Hematopoietic multipotent progenitor cell (in vitro differentiated cells): ENCODE data around the gene FMR1NB. TPM values are rescaled to one million over a fixed set of nuclear protein-coding genes. Genes with fewer than 3 reads are reported as not detected.

Experiments
- DNase-seq, 3 donors: peaks; one replicate each; pipeline ENCODE4 v3.0.0-alpha.2; 2011 to 2015; ENCODE audit warnings: low read depth in 2 of 3, low spot score in 2 of 3
- total RNA-seq: library from RNA; depleted of rRNA; stranded (reverse); fragments of >200 nt; gene quantifications from one replicate; pipeline ENCODE4 v1.2.3, GENCODE V29; 2012

Gene FMR1NB, protein sequence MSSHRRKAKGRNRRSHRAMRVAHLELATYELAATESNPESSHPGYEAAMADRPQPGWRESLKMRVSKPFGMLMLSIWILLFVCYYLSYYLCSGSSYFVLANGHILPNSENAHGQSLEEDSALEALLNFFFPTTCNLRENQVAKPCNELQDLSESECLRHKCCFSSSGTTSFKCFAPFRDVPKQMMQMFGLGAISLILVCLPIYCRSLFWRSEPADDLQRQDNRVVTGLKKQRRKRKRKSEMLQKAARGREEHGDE
- not detected for total RNA-seq

- no peak for DNase-seq
Measured at GRCh38 chrX:147981038-147981752, at the start of gene FMR1NB. TSS of gene FMR1NB (plus strand) at chrX:147981337. CDS start at chrX:147981403, 66 bp downstream.

GRCh38 chrX:147933815-147934214, 47.3 kb upstream of the FMR1NB start:
- DNase-seq = no peak

DNA sequence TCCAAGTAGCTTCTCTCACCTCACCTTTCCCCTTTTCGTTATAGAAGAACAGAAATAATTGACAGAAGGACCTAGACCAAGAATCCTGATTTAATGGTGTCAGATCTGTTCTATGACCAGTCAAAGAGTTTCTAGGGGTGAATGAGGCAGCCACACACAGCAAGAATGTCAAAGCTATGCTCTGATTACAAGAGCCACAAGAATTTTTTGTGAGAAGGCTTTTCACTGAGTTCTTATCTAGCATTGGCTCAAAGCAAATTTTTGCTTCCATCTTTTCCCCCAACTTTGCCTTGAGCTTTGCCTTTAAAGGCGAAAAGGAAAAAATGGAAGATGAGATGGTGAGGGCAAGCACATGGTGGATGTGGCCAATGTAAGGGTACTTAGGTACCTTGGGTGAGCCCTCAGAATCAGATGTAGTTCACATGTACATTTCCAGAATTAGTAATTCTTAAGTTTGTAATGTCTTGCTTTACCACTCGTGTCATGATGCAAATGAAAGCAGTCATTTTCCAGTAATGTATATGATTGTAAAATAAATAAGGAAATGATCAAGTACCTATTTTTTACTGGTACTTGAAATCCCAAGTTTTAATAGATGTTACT, 45.9 kb upstream of the FMR1NB start:
- no peak for DNase-seq

- no peak for DNase-seq
Measured at GRCh38 chrX:147945286-147945685, 35.9 kb upstream of the FMR1NB start.

DNA sequence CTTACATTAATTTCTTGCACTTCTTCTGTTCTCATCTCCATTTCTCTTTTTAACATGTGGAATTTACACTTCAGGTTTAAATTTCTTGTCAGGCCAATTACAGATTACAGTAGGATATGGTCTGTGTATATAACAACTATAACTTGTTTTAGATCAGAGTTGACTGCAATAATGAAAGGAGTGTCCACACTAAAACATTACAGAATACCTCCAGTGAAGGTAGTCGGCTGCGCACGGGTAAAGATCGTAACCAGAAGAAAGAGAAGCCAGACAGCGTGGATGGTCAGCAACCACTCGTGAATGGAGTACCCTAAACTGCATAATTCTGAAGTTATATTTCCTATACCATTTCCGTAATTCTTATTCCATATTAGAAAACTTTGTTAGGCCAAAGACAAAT, 32.6 kb upstream of the FMR1NB start:
- DNase-seq = no peak

DNA sequence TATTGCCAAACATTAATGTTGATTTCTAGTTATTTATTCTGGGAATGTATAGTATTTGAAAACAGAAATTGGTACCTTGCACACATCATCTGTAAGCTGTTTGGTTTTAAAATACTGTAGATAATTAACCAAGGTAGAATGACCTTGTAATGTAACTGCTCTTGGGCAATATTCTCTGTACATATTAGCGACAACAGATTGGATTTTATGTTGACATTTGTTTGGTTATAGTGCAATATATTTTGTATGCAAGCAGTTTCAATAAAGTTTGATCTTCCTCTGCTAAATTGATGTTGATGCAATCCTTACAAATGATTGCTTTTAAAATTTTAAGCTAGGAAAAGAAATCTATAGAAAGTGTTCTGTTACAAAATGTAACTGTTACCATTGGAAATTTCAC, 30.8 kb upstream of the FMR1NB start:
- no peak for DNase-seq

GRCh38 chrX:147953976-147954375, 27.2 kb upstream of the FMR1NB start:
- DNase-seq = no peak

GRCh38 chrX:147957291-147957690, 23.8 kb upstream of the FMR1NB start:
- no peak for DNase-seq

DNA sequence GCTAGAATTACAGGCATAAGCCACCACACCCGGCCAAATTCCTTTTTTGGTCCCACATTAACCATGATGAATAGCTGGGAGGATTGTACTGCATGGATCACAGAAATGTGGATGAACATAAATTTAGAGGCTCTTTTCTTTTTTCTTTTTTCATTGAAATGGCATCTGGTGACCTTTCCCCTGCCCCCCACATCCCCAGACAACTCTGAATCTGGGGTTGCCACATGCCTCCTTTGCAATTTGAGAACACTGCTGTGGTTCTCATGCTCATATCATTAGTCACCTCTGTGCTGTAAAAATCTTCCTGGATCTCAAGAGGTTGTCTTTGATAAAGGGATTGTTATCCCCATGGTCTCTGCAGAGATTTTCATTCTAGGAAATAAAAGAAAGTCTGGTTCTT, 22.8 kb upstream of the FMR1NB start:
- DNase-seq = no peak

DNA sequence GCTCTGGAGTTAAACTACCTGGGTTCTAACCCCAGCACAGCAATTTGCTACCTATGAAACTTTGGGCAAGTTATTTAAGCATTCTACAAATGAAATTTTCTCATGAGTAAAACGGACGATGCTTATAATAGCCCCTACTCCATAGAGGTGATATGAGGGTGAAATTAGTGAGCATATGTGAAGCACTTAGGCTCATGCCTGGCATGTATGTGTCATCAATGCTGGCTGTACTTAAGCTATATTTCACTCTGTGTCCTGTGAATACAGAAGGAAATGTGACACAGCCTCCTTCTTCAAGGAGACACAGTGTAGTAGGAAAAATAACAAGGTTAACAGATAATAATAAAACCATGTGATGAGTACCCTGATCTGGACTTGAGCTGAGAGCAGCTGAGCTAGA, 20.4 kb upstream of the FMR1NB start:
- no peak for DNase-seq

DNA sequence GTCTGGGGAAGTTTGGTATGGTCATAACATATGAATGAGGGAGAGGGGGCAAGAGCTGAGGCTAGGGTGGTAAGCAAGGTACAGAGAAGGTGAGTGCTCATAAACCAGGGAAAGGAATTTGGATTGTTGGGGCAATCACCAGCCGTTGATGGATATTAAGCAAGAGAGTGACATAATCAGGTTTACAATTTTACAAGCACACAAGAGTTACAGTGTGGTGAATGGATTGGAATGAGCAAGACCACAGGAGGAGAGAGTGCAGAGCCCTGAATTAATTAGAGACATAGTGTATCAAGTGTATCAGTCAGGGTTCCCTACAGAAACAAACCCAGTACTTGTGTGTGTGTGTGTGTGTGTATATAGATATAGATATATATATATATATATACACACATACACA, 18.7 kb upstream of the FMR1NB start:
- no peak for DNase-seq

GRCh38 chrX:147978931-147979330, 2.2 kb upstream of the FMR1NB start:
- DNase-seq = no peak

DNA sequence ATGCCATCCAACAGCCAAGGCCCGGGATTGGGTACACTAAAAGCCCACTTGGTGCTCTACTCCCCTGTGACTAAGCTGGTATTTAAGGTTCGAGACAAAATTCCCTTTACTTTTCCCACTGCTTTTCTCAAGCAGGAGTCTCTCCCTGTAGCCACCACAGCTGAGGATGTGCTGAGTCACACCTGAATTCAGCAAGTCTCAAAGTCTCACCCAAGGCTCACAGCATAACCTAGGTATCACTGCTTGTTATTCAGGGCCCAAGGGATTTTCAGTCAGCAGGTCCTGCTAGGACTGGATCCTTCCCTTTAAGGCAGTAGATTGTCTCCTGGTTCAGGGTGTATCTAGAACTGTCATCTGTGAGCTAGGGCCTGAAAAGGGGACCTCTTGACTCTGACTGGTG, 39.2 kb downstream of the FMR1NB start:
- no peak for DNase-seq

GRCh38 chrX:148024425-148025148, 43.5 kb downstream of the FMR1NB start:
- DNase-seq = peak in 1 of 3 donors; percentile 38

DNA sequence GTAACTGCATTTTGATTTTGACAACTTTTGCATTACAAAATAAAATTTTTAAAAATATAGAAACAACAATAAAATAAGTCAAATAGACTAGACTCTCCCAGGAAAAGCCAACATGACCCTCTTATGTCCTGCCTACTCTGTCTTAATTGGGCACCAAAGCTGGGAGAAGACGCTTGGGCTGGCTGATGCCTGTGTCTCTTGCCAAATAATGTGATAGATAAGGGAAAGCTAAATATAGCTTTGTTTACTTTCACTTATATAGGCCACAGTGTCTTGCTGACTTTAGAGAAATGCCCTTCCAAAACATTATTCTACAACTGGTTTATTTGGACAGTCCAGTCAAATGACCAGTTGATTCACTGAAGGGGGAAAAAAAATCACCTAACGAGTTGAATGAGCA, 54.2 kb downstream of the FMR1NB start:
- no peak for DNase-seq

- no peak for DNase-seq
Measured at GRCh38 chrX:148037020-148037419, 55.9 kb downstream of the FMR1NB start.

- no peak for DNase-seq
Measured at GRCh38 chrX:148043271-148043855, 62.2 kb downstream of the FMR1NB start.

GRCh38 chrX:148047200-148047599, 66.1 kb downstream of the FMR1NB start:
- DNase-seq = no peak

DNA sequence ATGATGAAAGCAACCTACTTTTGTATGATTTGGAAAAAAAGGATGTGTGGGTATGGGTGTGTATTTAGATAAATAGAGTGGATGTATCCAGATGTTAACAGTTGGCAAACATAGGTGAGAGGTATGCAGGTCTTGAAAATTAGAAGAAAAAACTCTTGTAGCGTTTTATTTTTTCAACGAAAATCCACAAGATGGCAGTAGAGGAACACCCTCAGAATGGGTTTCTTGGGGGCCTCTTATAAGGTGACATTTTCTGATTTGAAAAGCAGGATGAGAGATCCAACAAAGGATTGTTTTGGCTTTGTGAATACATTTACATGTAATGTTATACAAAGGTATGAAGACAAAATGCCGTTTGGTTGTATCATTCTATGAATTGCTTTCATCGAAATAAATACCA, 68.3 kb downstream of the FMR1NB start:
- DNase-seq = peak; percentile 4 to 54 (median 13)

- no peak for DNase-seq
Measured at GRCh38 chrX:148051973-148052372, 70.8 kb downstream of the FMR1NB start.

DNA sequence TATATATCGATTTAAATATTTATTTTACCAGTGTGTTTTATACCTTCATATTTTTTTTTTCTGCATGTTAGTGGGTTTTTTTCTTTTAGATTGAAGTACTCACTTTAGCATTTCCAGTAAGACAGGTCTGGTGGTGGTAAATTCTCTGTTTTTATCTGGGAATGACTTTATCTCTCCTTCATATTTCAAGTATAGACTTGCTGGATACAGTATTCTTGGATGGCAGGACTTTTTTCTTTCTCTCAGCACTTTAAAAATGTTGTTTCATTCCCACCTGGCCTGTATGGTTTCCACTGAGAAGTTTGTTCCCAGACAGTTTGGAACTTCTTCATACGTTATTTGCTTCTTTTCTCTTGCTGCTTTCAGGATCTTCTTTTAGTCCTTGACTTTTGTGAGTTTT, 86.1 kb downstream of the FMR1NB start:
- no peak for DNase-seq
